Measurements from ENCODE around the gene SND1.

DNA sequence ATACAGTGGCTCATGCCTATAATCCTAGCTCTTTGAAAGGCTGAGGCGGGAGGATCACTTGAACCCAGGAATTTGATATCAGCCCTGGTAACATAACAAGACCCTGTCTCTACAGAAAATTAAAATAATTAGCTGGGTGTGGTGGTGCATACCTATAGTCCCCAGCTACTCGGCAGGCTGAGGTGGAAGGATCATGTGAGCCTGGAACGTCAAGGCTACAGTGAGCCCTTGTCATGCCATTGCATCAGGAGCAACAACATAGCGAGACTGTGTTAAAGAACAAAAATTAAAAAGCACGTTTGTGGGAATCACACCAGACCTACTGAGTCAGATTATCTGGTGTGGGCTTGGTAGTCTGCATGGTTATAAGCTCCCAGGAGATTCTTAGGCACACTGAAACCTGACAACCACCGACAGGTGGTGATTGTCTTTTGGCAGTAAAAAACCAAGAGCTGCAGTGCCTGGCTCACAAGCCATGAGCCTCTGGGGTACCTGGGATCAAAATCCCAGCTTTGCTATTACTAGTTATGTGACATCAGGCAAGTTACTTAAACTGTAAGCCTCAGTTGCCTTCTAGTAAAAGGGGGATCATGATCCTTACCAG is 146.9 kb downstream of the SND1 start:
- TF ChIP-seq, protein P1, sequence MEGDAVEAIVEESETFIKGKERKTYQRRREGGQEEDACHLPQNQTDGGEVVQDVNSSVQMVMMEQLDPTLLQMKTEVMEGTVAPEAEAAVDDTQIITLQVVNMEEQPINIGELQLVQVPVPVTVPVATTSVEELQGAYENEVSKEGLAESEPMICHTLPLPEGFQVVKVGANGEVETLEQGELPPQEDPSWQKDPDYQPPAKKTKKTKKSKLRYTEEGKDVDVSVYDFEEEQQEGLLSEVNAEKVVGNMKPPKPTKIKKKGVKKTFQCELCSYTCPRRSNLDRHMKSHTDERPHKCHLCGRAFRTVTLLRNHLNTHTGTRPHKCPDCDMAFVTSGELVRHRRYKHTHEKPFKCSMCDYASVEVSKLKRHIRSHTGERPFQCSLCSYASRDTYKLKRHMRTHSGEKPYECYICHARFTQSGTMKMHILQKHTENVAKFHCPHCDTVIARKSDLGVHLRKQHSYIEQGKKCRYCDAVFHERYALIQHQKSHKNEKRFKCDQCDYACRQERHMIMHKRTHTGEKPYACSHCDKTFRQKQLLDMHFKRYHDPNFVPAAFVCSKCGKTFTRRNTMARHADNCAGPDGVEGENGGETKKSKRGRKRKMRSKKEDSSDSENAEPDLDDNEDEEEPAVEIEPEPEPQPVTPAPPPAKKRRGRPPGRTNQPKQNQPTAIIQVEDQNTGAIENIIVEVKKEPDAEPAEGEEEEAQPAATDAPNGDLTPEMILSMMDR (IDR thresholded peaks at IDR 0.05; ENCODE audit: insufficient read depth, low read length): no peak
- TF ChIP-seq POLR2AphosphoS5 (IDR thresholded peaks at IDR 0.05; ENCODE audit: low read depth): no peak

Measured in HL-60 (cell line).